HG03565 (cell line): ENCODE data around the gene TTC4.

Experiments
- ATAC-seq: cut with Tn5 transposase; IDR thresholded peaks from one replicate; pipeline ENCODE4 v1.9.1; 2021; ENCODE audit warnings: mild to moderate bottlenecking, moderate library complexity; ENCODE audit not compliant: unreplicated experiment

TTC4 gene

GRCh38 chr1:54701996-54702395 is 13.7 kb upstream of the TTC4 start:
- ATAC-seq = no peak

- no peak for ATAC-seq
Measured at GRCh38 chr1:54703471-54703870, 12.2 kb upstream of the TTC4 start.

GRCh38 chr1:54705153-54705552 is 10.5 kb upstream of the TTC4 start:
- no peak for ATAC-seq

- ATAC-seq = no peak
Measured at GRCh38 chr1:54706419-54706818, 9.2 kb upstream of the TTC4 start.

GRCh38 chr1:54708385-54708784 is 7.3 kb upstream of the TTC4 start:
- ATAC-seq = no peak

GRCh38 chr1:54709547-54710292 is 5.9 kb upstream of the TTC4 start:
- no peak for ATAC-seq

GRCh38 chr1:54710434-54710833 is 5.2 kb upstream of the TTC4 start:
- no peak for ATAC-seq

GRCh38 chr1:54710841-54711240 is 4.8 kb upstream of the TTC4 start:
- ATAC-seq = no peak

- ATAC-seq = no peak
Measured at GRCh38 chr1:54711536-54711935, 4.1 kb upstream of the TTC4 start.

GRCh38 chr1:54714881-54715492 is 674 bp upstream of the TTC4 start:
- ATAC-seq = no peak

GRCh38 chr1:54716299-54717047 is 812 bp downstream of the TTC4 start:
- ATAC-seq = peak; percentile 14

GRCh38 chr1:54721719-54722118 is 6.1 kb downstream of the TTC4 start:
- ATAC-seq = no peak

GRCh38 chr1:54723985-54724384 is 8.3 kb downstream of the TTC4 start:
- ATAC-seq = no peak

- ATAC-seq = no peak
Measured at GRCh38 chr1:54724771-54725170, 9.1 kb downstream of the TTC4 start.

GRCh38 chr1:54728027-54728426 is 12.4 kb downstream of the TTC4 start:
- ATAC-seq = no peak

GRCh38 chr1:54736685-54737084 is 21.0 kb downstream of the TTC4 start:
- ATAC-seq = no peak

GRCh38 chr1:54738244-54738643 is 22.6 kb downstream of the TTC4 start:
- no peak for ATAC-seq

GRCh38 chr1:54741531-54741930 is 25.9 kb downstream of the TTC4 start:
- no peak for ATAC-seq

- no peak for ATAC-seq
Measured at GRCh38 chr1:54742282-54742681, 26.6 kb downstream of the TTC4 start.

- ATAC-seq = no peak
Measured at GRCh38 chr1:54743416-54744226, 28.0 kb downstream of the TTC4 start.

- no peak for ATAC-seq
Measured at GRCh38 chr1:54744696-54745095, 29.0 kb downstream of the TTC4 start.
